GM18511 (cell line): ENCODE results near the gene TBC1D14.
"Not testable (repeated sequence)": the region's sequence is repeated elsewhere in the genome, so short reads cannot be mapped to it uniquely, and the experiment has no call there.

Experiments
- ATAC-seq: cut with Tn5 transposase; IDR thresholded peaks from one replicate; pipeline ENCODE4 v1.9.1; 2021; ENCODE audit warnings: mild to moderate bottlenecking, moderate library complexity; ENCODE audit not compliant: unreplicated experiment

The TBC1D14 gene

DNA sequence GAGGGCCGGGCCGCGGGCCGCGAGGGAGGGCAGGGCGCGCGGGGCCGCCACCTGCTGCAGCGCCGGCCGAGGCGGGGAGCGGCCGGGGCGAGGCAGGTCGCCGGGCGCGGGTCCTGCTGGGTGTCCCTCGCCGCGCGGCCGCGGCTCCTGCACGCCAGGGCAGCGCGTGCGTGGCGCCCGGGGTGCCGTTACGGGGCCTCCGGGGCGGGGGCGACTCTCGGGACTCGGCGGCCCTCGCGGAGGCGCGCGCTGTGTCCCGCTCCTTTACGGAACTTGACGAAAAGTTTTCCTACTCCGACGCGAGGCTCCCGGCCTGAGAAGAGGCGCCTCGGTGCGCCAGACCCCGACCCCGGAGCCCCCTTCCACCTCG is 329 bp downstream of the TBC1D14 start:
- ATAC-seq, result peak; percentile 43

DNA sequence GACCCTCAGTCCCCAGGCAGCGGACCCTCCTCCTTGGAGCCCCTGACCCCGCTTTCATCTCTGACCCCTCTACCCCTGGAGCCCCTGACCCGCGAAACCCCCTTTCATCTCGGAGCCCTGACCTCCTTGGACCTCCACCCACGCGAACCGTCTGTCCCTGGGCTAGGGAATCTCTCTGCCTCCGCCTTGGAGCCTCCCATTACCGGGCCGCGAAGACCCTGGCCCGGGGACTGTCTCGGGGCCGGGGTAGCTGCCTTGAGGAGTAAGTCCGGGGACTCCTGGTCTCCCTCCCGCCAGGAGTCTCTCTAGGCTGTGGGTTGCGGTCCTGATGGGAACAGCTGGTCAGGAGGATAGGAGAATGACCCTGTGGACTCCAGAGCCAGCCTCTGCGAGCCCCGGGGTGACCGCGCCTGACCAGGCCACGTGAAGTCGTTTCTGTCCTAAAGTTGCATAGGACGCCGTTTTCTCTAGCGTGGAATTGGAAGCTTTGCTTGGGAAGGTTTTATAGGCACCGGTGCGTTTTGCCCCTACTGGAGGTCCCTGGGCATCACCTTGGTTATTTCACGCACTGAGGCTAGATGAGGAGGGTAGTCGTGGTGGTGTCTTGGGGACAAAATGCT is 824 bp downstream of the TBC1D14 start:
- no peak for ATAC-seq

GRCh38 chr4:6910960-6911874 is 1.6 kb downstream of the TBC1D14 start:
- no peak for ATAC-seq

GRCh38 chr4:6911917-6912316 is 2.3 kb downstream of the TBC1D14 start:
- ATAC-seq, result not testable (repeated sequence)

- ATAC-seq, result no peak
Observed at GRCh38 chr4:6912441-6912840, 2.8 kb downstream of the TBC1D14 start.

- no peak for ATAC-seq
Observed at GRCh38 chr4:6913350-6913905, 3.8 kb downstream of the TBC1D14 start.

DNA sequence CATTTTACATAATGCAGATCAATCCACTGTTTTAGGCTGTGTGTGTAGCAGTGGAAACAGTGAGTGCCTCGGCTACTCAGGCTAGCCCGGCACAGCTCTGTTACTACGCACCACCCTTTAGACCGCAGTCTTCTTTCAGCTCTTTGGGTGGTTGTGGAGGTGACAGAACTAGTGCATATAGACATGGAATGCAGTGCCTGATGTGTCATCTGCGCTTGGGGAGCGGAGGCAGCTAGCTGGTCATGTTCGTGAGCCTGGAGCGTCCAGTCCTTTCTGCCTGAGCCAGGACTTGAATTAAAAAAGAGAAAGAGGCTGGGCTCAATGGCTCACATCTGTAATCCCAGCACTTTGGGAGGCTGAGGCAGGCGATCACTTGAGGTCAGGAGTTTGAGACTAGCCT is 4.8 kb downstream of the TBC1D14 start:
- no peak for ATAC-seq

- ATAC-seq, result no peak
Observed at GRCh38 chr4:6915041-6916005, 5.7 kb downstream of the TBC1D14 start.

- no peak for ATAC-seq
Observed at GRCh38 chr4:6916069-6916586, 6.5 kb downstream of the TBC1D14 start.

DNA sequence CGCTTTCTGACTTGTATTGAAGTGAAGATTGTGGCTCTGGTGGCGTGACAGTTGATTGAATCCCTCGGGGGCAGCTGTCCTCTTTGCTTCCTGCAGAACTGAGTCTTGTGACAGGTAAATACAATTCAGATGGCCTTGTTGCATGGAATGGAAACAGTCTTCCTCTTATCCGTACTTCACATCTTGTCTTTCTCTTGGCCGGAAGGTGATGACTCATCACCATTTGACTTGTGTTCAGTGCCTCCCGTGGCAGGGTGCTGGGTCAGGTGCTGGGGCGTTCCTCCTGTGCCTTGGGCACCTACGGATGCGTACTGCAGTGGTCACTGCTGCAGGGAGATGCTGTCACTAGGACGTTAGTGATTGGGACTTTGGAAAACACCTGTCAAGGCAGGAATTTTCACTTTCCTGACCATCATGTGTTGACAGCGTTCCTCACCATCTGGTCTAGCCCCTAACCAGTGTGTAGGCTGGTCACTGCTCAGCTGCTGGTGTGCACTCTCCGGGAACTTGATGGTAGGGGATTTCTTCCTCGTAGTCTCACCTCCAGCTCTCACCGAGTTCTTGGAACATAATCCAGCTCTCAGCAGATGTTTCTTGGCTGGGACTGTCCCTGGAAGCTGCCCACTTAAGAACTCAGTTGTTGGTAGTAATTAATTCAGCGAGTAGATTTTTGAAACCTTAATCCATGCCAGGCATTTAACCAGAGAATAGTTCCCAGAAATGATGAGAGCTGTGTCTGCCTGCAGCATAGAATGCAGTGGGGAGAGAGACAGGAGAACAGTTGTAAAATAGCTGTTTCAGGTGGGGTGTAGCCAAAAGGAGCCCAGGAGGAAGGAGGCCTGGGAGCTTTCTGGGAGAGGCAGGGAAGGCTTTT is 7.2 kb downstream of the TBC1D14 start:
- ATAC-seq, result peak; percentile 70

DNA sequence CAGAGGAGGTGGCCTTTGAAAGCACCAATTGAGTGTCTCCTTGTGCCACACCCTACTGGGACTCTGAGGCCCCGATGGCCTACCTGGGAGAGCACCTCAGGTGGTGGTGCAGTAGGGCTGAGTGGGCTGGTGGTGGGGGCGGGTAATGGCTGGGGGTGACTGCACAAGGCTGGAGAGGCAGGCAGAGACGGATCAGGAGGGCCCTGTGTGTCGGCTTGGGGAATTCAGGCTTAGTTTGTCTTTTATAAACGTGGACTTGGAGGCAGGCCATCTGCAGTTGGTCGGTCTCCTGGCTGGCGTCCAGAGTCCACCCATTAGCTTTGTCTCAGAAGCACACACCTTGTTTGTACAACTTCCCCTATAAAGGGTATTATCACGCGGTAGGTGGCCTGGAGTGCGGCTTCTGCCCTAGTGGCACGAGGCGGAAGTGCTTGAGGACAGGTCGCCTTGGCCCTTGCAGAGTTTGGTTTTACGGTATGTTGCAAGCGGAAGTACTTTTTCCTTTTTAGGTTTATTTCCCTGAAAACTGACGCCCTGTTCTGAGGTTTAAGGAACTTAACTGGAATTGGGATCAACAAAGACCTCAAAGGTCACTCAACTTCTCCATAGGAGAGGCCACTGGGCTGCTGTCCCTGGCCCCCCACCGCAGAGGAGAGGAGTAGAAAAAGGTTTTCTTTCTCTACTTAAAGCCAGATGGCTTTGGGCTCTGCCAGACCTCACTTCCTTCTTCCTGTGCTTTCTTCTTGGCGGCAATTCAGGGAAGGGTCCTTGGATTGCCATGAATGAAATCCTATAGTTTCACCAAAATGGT is 8.0 kb downstream of the TBC1D14 start:
- peak; percentile 71 for ATAC-seq

GRCh38 chr4:6918338-6918737 is 8.7 kb downstream of the TBC1D14 start:
- no peak for ATAC-seq

DNA sequence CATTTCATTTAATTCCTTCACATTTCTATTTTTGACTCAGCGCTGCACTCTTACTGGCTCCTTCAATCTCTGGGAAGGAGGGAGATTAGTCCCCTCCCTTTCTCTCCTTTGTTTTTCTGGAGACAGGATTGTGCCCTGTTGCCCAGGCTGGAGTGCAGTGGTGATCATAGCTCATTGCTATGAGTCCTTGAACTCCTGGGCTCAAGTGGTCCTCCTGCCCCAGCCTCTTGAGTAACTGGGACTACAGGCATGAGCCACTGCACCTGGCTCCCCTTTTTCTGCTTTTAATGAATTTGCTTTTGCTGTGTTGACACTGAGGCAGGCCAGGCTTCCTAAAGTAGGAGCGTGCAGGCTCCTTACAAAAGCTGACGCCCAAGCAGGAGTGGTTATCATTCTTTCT is 10.5 kb downstream of the TBC1D14 start:
- ATAC-seq, result no peak

DNA sequence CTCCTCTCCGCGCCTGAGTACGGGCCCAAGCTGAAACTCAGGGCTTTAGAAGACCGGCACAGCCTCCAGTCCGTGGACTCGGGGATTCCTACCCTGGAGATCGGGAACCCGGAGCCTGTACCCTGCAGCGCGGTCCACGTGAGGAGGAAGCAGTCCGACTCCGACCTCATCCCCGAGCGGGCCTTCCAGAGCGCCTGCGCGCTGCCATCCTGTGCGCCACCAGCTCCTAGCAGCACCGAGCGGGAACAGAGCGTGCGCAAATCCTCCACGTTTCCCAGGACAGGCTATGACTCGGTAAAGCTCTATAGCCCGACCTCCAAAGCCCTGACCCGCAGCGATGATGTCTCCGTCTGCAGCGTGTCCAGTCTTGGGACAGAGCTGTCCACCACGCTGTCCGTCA is 13.9 kb downstream of the TBC1D14 start:
- no peak for ATAC-seq

DNA sequence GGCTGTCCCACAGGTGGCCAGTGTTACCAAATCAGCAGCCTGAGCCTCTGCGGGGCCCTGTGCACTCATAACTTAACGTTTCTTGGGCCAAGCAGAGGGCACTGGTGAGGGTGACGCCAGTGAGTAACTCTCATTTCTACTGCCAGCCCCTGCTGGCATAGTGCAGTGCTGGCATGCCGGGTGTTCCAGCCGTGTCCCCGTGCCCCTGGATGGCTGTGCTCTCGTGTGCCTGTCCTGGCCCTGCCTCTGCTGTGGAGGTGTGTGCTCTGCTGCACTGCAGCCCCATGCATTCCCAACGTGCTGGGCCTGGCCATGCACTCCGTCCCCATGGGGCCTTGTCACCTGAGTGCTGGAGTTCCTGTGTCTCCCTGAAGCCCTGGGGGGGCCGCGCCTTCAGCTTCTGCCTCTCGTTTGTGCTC is 14.7 kb downstream of the TBC1D14 start:
- ATAC-seq, result no peak

- no peak for ATAC-seq
Observed at GRCh38 chr4:6925357-6925836, 15.8 kb downstream of the TBC1D14 start.

DNA sequence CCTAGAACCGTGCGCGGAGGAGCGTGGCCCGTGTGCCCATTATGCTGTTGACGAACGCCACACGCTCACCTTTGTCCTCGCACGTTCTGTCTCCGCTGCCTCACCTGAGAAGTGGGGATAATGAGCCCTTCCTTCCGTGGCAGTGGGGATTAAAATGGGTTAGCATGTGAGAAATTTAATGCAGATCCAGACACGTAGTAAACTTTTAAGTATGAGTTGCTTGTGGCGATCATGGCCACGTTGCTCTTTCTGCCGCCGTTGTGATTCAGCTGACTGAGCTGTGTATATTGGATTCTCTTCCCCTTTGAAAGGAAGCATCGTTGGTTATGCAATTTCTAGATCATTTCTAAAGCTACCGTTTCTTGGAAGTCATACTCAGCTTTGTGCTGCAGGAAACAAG is 16.5 kb downstream of the TBC1D14 start:
- no peak for ATAC-seq

GRCh38 chr4:6926681-6927478 is 17.3 kb downstream of the TBC1D14 start:
- no peak for ATAC-seq
